WTC11 (cell line): ENCODE results near the gene APOBEC3H.

Experiments used
- CTCF ChIP-seq: fragments of 200-600 bp; IDR thresholded peaks from 2 replicates; pipeline ENCODE4 v1.8.0; 2022; ENCODE audit warnings: antibody characterized with exemption
- PREB ChIP-seq: sonication (generic); formaldehyde crosslinking; IDR thresholded peaks from 2 replicates; pipeline ENCODE4 v1.8.1; 2022; ENCODE audit warnings: mild to moderate bottlenecking, missing genetic modification reagents, moderate library complexity, borderline replicate concordance
- SMAD4 ChIP-seq: sonication (generic); formaldehyde crosslinking; IDR thresholded peaks from 2 replicates; pipeline ENCODE4 v1.8.0; 2022; ENCODE audit warnings: mild to moderate bottlenecking, missing genetic modification reagents

DNA sequence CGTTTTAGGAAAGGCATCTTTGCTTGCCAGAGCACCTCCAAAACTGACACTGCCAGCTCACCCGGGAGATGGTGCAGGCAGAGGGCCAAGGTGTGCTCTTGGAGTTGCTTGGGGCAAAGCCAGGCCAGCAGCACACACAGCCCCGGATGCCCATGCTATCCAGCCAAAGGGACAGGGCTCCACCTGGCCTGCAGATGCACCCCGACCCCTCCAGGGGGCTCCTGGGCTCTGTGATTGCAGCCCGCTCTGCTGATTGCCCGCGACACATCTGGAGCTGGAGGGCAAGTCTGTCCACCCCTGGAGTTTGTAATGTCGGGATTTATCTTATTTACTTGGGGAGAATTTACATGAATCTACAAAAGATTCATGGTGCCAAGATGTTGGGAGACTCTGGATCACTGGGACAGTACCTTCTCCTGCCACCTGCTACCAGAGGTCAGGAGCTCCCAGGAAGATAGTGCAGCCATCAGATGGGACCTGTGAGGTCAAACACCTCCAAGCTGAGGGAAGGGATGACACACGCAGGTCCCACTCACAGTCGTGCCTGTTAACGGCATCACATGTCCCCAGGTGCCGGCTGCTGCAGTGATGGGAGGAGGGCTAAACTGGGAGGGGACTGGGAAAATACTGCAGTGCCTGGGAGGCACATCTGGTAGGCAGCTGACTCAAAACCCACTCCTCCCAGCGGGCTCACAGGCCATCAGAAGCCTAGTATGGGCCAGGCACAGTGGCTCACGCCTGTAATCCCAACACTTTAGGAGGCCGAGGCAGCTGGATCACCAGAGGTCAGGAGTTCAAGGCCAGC is 38.2 kb downstream of the APOBEC3H start:
- TF ChIP-seq SMAD4: no peak
- TF ChIP-seq CTCF: peak; percentile 67
- TF ChIP-seq PREB (CRISPR knock-in tag): no peak
